ENCODE data around the gene TMEM131.

TMEM131 gene

DNA sequence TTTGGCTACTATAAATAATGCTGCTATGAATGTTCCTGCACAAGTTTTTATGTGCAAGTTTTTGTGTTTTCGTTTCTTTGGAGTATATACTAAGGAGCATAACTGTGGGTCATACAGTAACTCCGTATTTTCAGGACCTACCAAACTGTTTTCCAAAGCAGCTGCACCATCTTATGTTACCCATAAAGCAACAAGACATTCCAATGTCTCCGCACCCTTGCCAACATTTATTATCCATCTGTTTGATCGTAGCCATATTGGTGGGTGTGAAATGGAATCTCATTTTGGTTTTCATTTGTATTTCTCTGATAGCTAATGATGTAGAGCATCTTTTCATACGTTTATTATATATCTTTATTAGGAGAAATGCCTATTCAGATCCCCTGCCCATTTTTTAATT lies 13.8 kb downstream of the TMEM131 start:
- Mint-ChIP-seq H3K9me3 (peaks cover 56% of the 10 kb centered on the region), H3K36me3 (ENCODE audit: low read depth) (peaks cover 79% of the 10 kb centered on the region), H3K27ac (no peak overlapping the region), H3K4me1 (peaks cover 5% of the 10 kb centered on the region), H3K27me3 (ENCODE audit: low read depth) (no peaks in the 10 kb centered on the region), H3K4me3 (no peak overlapping the region)
- TF ChIP-seq, protein P1, sequence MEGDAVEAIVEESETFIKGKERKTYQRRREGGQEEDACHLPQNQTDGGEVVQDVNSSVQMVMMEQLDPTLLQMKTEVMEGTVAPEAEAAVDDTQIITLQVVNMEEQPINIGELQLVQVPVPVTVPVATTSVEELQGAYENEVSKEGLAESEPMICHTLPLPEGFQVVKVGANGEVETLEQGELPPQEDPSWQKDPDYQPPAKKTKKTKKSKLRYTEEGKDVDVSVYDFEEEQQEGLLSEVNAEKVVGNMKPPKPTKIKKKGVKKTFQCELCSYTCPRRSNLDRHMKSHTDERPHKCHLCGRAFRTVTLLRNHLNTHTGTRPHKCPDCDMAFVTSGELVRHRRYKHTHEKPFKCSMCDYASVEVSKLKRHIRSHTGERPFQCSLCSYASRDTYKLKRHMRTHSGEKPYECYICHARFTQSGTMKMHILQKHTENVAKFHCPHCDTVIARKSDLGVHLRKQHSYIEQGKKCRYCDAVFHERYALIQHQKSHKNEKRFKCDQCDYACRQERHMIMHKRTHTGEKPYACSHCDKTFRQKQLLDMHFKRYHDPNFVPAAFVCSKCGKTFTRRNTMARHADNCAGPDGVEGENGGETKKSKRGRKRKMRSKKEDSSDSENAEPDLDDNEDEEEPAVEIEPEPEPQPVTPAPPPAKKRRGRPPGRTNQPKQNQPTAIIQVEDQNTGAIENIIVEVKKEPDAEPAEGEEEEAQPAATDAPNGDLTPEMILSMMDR (IDR thresholded peaks at IDR 0.05; ENCODE audit: unreplicated experiment in 3 of 3), result no peak

DNA sequence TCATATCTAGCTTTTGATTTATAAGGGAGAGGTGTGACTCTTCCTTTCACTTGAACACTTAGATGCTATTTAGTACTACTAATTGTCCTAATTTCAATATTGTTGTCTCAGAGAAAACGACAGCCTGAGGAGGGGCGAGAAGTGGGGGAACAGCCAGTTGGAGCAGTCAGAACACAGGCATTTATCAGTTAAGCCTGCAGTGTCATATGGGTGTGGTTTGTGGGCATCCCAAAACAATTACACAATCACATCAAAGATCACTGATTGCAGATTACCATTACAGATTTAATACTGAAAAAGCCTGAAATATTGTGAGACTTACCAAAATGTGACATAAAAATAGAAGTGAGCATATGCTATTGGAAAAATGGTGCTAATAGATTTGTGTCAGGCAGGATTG lies 15.8 kb downstream of the TMEM131 start:
- H3K27ac Mint-ChIP-seq, result no peak overlapping the region
- TF ChIP-seq, protein P1 (IDR thresholded peaks at IDR 0.05; ENCODE audit: unreplicated experiment in 3 of 3), result no peak
- H3K36me3 Mint-ChIP-seq (ENCODE audit: low read depth), result peaks cover 82% of the 10 kb centered on the region
- no peak overlapping the region for H3K4me3 Mint-ChIP-seq
- no peaks in the 10 kb centered on the region for H3K27me3 Mint-ChIP-seq (ENCODE audit: low read depth)
- H3K9me3 Mint-ChIP-seq, result peaks cover 61% of the 10 kb centered on the region
- peaks cover 5% of the 10 kb centered on the region for H3K4me1 Mint-ChIP-seq

DNA sequence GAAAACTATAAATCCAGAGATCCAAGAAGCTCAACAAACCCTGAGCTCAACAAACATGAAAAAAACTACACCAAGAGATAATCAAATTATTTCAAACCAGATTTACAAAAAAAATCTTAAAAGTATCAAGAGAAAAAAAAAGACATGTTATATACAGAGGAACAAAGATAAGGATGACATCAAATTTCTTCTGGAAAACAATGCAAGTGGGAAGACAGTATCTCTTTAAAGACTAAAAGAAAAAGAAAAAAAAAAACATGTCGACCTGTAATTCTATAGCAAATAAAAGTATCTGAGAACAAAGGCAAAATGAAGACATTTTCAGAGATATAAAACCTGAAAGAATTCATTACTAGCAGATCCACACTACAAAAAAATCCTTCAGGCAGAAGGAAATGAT lies 21.3 kb downstream of the TMEM131 start:
- TF ChIP-seq, protein P1 (IDR thresholded peaks at IDR 0.05; ENCODE audit: unreplicated experiment in 3 of 3), result no peak
- Mint-ChIP-seq H3K4me1 (peaks cover 18% of the 10 kb centered on the region), H3K27me3 (ENCODE audit: low read depth) (no peaks in the 10 kb centered on the region), H3K9me3 (peaks cover 57% of the 10 kb centered on the region), H3K4me3 (no peak overlapping the region), H3K36me3 (ENCODE audit: low read depth) (peaks cover 64% of the 10 kb centered on the region), H3K27ac (no peak overlapping the region)

DNA sequence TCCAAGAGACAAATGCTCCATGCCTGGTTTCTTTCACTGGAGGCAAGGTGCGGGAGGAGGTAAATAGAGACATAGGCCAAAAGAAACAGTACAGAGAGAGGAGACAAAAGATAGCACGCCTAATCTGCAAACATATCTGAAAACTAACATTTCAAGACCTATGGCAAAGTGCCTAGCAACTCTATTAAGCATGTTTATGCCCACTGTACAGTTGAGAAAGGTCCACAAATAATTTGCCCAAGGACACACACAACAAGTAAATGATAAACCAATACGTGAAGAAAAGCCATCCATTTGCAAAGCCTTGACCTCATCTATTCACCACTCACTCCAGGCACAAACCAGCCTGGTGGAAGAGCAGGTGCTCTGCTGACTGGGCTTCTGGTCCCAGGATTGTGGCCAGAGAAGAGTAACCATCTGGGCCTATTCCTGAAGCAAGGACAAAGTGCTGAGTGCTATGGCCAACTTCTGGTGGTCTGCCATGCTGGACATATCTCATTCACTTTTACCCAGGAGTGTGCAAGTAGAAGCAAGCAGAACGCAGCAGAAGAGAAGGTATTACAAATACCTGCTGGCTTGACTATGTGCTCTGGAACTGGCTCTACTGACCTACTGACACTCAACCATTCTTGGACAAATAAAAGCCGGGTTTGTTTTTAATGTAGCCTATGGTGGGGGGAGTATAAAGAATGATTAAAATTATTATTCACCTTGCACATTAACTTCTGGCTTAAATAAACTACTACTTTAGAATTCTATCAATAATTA lies 25.3 kb downstream of the TMEM131 start:
- peaks cover 28% of the 10 kb centered on the region for H3K9me3 Mint-ChIP-seq

DNA sequence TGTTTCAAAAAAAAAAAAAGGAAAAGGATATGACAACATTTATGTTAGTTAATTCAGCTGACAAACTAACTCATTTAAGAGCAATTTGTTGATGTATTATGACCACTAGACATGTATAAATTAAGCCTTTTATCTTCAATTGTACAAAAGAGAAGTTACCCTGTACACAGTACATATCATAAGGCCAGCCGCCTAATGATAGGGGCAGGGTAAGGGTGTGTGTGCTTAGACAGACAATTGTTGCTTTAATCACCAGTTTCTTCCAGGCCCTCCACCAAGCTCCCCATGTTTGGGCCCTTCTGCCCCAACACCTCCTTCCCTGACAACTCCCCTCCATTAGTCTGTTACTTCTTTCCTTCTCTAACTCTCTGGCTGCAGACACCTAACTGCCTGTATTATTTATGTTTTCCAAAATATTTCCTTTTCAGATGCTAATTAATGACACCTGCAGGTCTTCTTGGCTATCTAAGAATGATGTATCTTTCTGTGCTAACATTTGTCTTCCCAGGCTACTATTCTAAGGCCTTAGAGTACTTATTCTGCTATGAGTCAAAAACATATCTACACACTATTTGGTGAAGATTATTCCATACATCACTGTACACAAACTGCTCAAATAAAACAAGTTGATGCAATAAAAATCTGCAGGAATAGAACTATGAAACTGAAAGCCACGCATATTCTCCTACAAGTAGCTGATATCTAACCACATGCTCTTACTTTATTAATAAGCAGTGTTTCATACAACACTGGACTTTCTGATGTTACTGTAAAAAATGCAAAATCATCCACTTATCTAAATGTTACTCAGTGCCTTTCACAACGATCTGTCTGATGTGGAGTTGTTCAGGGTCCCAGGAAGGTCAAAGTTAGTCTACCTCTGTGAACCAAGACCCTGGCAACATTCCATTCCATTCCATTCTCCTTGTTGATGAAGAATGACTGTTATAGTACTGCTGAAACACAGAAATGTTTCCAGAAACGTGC lies 26.4 kb downstream of the TMEM131 start:
- Mint-ChIP-seq H3K4me3 (no peak overlapping the region), H3K9me3 (peaks cover 17% of the 10 kb centered on the region), H3K27me3 (ENCODE audit: low read depth) (no peaks in the 10 kb centered on the region), H3K27ac (no peak overlapping the region), H3K36me3 (ENCODE audit: low read depth) (peaks cover 19% of the 10 kb centered on the region), H3K4me1 (peaks cover 42% of the 10 kb centered on the region)
- TF ChIP-seq, protein P1 (IDR thresholded peaks at IDR 0.05; ENCODE audit: unreplicated experiment in 3 of 3), result no peak

More for the DNA sequence above, 25.3 kb downstream of the TMEM131 start:
- Mint-ChIP-seq H3K4me3 (no peak overlapping the region), H3K4me1 (peaks cover 32% of the 10 kb centered on the region), H3K36me3 (ENCODE audit: low read depth) (peaks cover 30% of the 10 kb centered on the region), H3K27ac (no peak overlapping the region), H3K27me3 (ENCODE audit: low read depth) (no peaks in the 10 kb centered on the region)
- TF ChIP-seq, protein P1 (IDR thresholded peaks at IDR 0.05; ENCODE audit: unreplicated experiment in 3 of 3), result no peak

Data from nephron (organoid).